Neural progenitor cell (in vitro differentiated cells): Measurements from ENCODE around the gene MAPKBP1. TPM values are rescaled to one million over a fixed set of nuclear protein-coding genes. Genes with fewer than 3 reads are reported as not detected.
A peak's percentile ranks its signal among the peaks of the same experiment; 100 is the strongest.

ENCODE experiments used
- DNase-seq: peaks from one replicate; pipeline ENCODE4 v3.0.0-alpha.2; 2016; ENCODE audit warnings: low spot score
- H2AFZ ChIP-seq: fragments of 200-600 bp; sonication (generic); replicated peaks from 2 replicates; pipeline ENCODE4 v1.6.1; 2016; ENCODE audit warnings: antibody characterized with exemption
- H3F3A ChIP-seq: fragments of 200-600 bp; sonication (generic); 2 replicates; pipeline ENCODE4 v1.6.1; 2016; ENCODE audit warnings: antibody characterized with exemption, low read depth
- H3K27ac ChIP-seq: fragments of 200-600 bp; sonication (generic); 2 replicates; pipeline ENCODE4 v1.5.1; 2016; ENCODE audit warnings: mild to moderate bottlenecking
- H3K27me3 ChIP-seq: fragments of 200-600 bp; sonication (generic); 2 replicates; pipeline ENCODE4 v1.6.1; 2016; ENCODE audit warnings: mild to moderate bottlenecking, moderate library complexity
- H3K36me3 ChIP-seq: fragments of 200-600 bp; sonication (generic); 2 replicates; pipeline ENCODE4 v1.5.1; 2016
- H3K4me1 ChIP-seq: fragments of 200-600 bp; sonication (generic); 2 replicates; pipeline ENCODE4 v1.6.1; 2016; ENCODE audit warnings: mixed run types
- H3K4me2 ChIP-seq: fragments of 200-600 bp; sonication (generic); 2 replicates; pipeline ENCODE4 v1.6.1; 2016
- H3K4me3 ChIP-seq: fragments of 200-600 bp; sonication (generic); 2 replicates; pipeline ENCODE4 v1.5.1; 2016
- H3K79me2 ChIP-seq: fragments of 200-600 bp; sonication (generic); 2 replicates; pipeline ENCODE4 v1.6.1; 2016; ENCODE audit warnings: low read depth
- H3K9ac ChIP-seq: fragments of 200-600 bp; sonication (generic); 2 replicates; pipeline ENCODE4 v1.6.1; 2016
- H3K9me3 ChIP-seq: fragments of 200-600 bp; sonication (generic); 2 replicates; pipeline ENCODE4 v1.5.1; 2016; ENCODE audit warnings: low read depth
- H4K20me1 ChIP-seq: fragments of 200-600 bp; sonication (generic); 2 replicates; pipeline ENCODE4 v1.6.1; 2016; ENCODE audit warnings: low read depth
- H3K27ac Mint-ChIP-seq: 3 replicates; pipeline ENCODE4 v1.8.0; 2021; ENCODE audit warnings: mixed read lengths
- H3K27me3 Mint-ChIP-seq: 2 replicates; pipeline ENCODE4 v1.8.0; 2022; ENCODE audit warnings: low read depth, mild to moderate bottlenecking, inconsistent platforms, moderate library complexity, mixed read lengths; ENCODE audit not compliant: insufficient read depth
- H3K36me3 Mint-ChIP-seq: 3 replicates; pipeline ENCODE4 v1.8.0; 2021; ENCODE audit warnings: mixed read lengths
- H3K4me1 Mint-ChIP-seq: 3 replicates; pipeline ENCODE4 v1.8.0; 2021; ENCODE audit warnings: mixed read lengths
- H3K4me3 Mint-ChIP-seq: 3 replicates; pipeline ENCODE4 v1.8.0; 2021; ENCODE audit warnings: mild to moderate bottlenecking, moderate library complexity, mixed read lengths
- H3K9me3 Mint-ChIP-seq: 3 replicates; pipeline ENCODE4 v1.8.0; 2020; ENCODE audit warnings: mixed read lengths
- CTCF ChIP-seq: fragments of 200-600 bp; sonication (generic); IDR thresholded peaks from 2 replicates; pipeline ENCODE4 v1.5.1; 2017; ENCODE audit warnings: antibody characterized with exemption, mild to moderate bottlenecking
- EZH2 ChIP-seq: fragments of 200-600 bp; sonication (generic); IDR thresholded peaks from 2 replicates; pipeline ENCODE4 v1.6.1; 2017; ENCODE audit warnings: antibody characterized with exemption, mild to moderate bottlenecking, moderate library complexity
- EZH2phosphoT487 ChIP-seq: fragments of 200-600 bp; sonication (generic); IDR thresholded peaks from 2 replicates; pipeline ENCODE4 v1.6.1; 2017; ENCODE audit warnings: antibody characterized with exemption
- total RNA-seq: library from RNA; depleted of rRNA; stranded (reverse); fragments of >200 nt; gene quantifications from 2 replicates; pipeline ENCODE4 v1.2.3, GENCODE V29; 2015; ENCODE audit warnings: low replicate concordance

The MAPKBP1 gene
- total RNA-seq, 1 donor from 2014 or later = 10.1 TPM

GRCh38 chr15:41872166-41872747 lies 98.0 kb downstream of the MAPKBP1 start:
- no peak overlapping the region for H3K9ac ChIP-seq
- Mint-ChIP-seq H3K4me3 (no peak overlapping the region), H3K9me3 (no peaks in the 10 kb centered on the region), H3K4me1 (peaks cover 20% of the 10 kb centered on the region), H3K27ac (peak overlapping the region; percentile 21), H3K36me3 (no peaks in the 10 kb centered on the region), H3K27me3 (peaks cover 16% of the 10 kb centered on the region)
- H3K27me3 ChIP-seq = no peaks in the 10 kb centered on the region
- no peak overlapping the region for H3K27ac ChIP-seq
- H4K20me1 ChIP-seq = no peaks in the 10 kb centered on the region
- H3K4me3 ChIP-seq = no peak overlapping the region
- H3K4me2 ChIP-seq = no peak overlapping the region
- H3K79me2 ChIP-seq = no peaks in the 10 kb centered on the region
- no peaks in the 10 kb centered on the region for H3K9me3 ChIP-seq
- no peak for TF ChIP-seq EZH2
- no peak for TF ChIP-seq EZH2phosphoT487
- TF ChIP-seq CTCF = no peak
- no peak for DNase-seq
- H3F3A ChIP-seq = no peaks in the 10 kb centered on the region
- no peaks in the 10 kb centered on the region for H3K36me3 ChIP-seq
- H3K4me1 ChIP-seq = no peaks in the 10 kb centered on the region
- no peak overlapping the region for H2AFZ ChIP-seq

- Histone ChIP-seq H4K20me1 (no peaks in the 10 kb centered on the region), H3K9ac (no peak overlapping the region), H2AFZ (no peak overlapping the region), H3K4me3 (no peak overlapping the region), H3K27me3 (no peaks in the 10 kb centered on the region), H3F3A (no peaks in the 10 kb centered on the region), H3K27ac (no peak overlapping the region), H3K9me3 (no peaks in the 10 kb centered on the region), H3K4me1 (no peaks in the 10 kb centered on the region), H3K36me3 (no peaks in the 10 kb centered on the region), H3K4me2 (no peak overlapping the region), H3K79me2 (no peaks in the 10 kb centered on the region)
- Mint-ChIP-seq H3K27ac (no peak overlapping the region), H3K4me1 (peaks cover 13% of the 10 kb centered on the region), H3K27me3 (peaks cover 8% of the 10 kb centered on the region), H3K36me3 (no peaks in the 10 kb centered on the region), H3K9me3 (no peaks in the 10 kb centered on the region), H3K4me3 (no peak overlapping the region)
- TF ChIP-seq EZH2phosphoT487 (no peak), CTCF (no peak), EZH2 (no peak)
- no peak for DNase-seq
These were observed 99.4 kb downstream of the MAPKBP1 start for GRCh38 chr15:41873711-41874110.

GRCh38 chr15:41874736-41875135 lies 100.5 kb downstream of the MAPKBP1 start:
- no peaks in the 10 kb centered on the region for H3K36me3 Mint-ChIP-seq
- peaks cover 9% of the 10 kb centered on the region for H3K27me3 Mint-ChIP-seq
- H3K27me3 ChIP-seq = peaks cover 7% of the 10 kb centered on the region
- no peak overlapping the region for H3K27ac Mint-ChIP-seq
- H3K9me3 ChIP-seq = no peaks in the 10 kb centered on the region
- H3K9ac ChIP-seq = no peak overlapping the region
- DNase-seq = no peak
- TF ChIP-seq CTCF (no peak), EZH2 (no peak), EZH2phosphoT487 (no peak)
- no peak overlapping the region for H3K4me2 ChIP-seq
- no peak overlapping the region for H3K27ac ChIP-seq
- no peak overlapping the region for H2AFZ ChIP-seq
- H3K36me3 ChIP-seq = no peaks in the 10 kb centered on the region
- no peaks in the 10 kb centered on the region for H3K4me1 ChIP-seq
- H3K9me3 Mint-ChIP-seq = no peaks in the 10 kb centered on the region
- H3K4me1 Mint-ChIP-seq = peaks cover 9% of the 10 kb centered on the region
- H4K20me1 ChIP-seq = no peaks in the 10 kb centered on the region
- no peak overlapping the region for H3K4me3 ChIP-seq
- no peaks in the 10 kb centered on the region for H3F3A ChIP-seq
- no peaks in the 10 kb centered on the region for H3K79me2 ChIP-seq
- no peak overlapping the region for H3K4me3 Mint-ChIP-seq
